Gastrocnemius medialis (tissue), 4 donors: Measurements from ENCODE around the gene PPM1E. TPM values are rescaled to one million over a fixed set of nuclear protein-coding genes. Genes with fewer than 3 reads are reported as not detected.
"Not testable (repeated sequence)": the region's sequence is repeated elsewhere in the genome, so short reads cannot be mapped to it uniquely, and the experiment has no call there.

Experiments
- ATAC-seq, 2 donors: fragments of 150-250 bp; one replicate each; pipeline ENCODE4 v1.9.1; 2016
- DNase-seq, 2 donors: peaks; one replicate each; pipeline ENCODE4 v3.0.0-alpha.2; 2019
- H3K27ac ChIP-seq, 4 donors: fragments of 200-600 bp; sonication (generic); 1 replicate in 1 of 4; 2 replicates in 3 of 4; pipeline ENCODE4 v1.5.1; 2016 to 2018; ENCODE audit warnings: mild to moderate bottlenecking in 2 of 4, moderate library complexity in 1 of 4
- H3K27me3 ChIP-seq, 3 donors: fragments of 200-600 bp; sonication (generic) in 2 of 3; 1 replicate in 1 of 3; 2 replicates in 2 of 3; pipeline versions ENCODE4 v1.5.1 to v1.6.0; 2016 to 2019; ENCODE audit warnings: mild to moderate bottlenecking in 1 of 3, moderate library complexity in 1 of 3
- H3K36me3 ChIP-seq, 2 donors: fragments of 200-600 bp; sonication (generic) in 1 of 2; one replicate each; pipeline ENCODE4 v1.5.1; 2017 to 2018
- H3K4me1 ChIP-seq, 2 donors: fragments of 200-600 bp; sonication (generic) in 1 of 2; one replicate each; pipeline ENCODE4 v1.5.1; 2016 to 2017; ENCODE audit warnings: mild to moderate bottlenecking in 2 of 2
- H3K4me3 ChIP-seq, 4 donors: fragments of 200-600 bp; sonication (generic) in 3 of 4; 1 replicate in 1 of 4; 2 replicates in 3 of 4; pipeline ENCODE4 v1.5.1; 2016 to 2019; ENCODE audit warnings: mild to moderate bottlenecking in 2 of 4
- H3K9me3 ChIP-seq, 3 donors: fragments of 200-600 bp; sonication (generic) in 2 of 3; 1 replicate in 1 of 3; 2 replicates in 2 of 3; pipeline ENCODE4 v1.5.1; 2016 to 2019
- CTCF ChIP-seq, 5 experiments: fragments of 450-650 bp in 3 of 5; fragments of 200-600 bp in 2 of 5; sonication (generic) in 2 of 5; IDR thresholded peaks in 4 of 5; conservative IDR thresholded peaks in 1 of 5; 1 replicate in 4 of 5; 2 replicates in 1 of 5; pipeline ENCODE4 v1.5.1; 2016 to 2019; ENCODE audit warnings: antibody characterized with exemption in 5 of 5, mild to moderate bottlenecking in 3 of 5, moderate library complexity in 3 of 5
- POLR2A ChIP-seq, 2 donors: fragments of 450-650 bp; IDR thresholded peaks; one replicate each; pipeline ENCODE4 v1.6.1; 2017; ENCODE audit warnings: antibody characterized with exemption in 2 of 2, mild to moderate bottlenecking in 2 of 2, moderate library complexity in 2 of 2
- in situ Hi-C, 4 donors: fragments of 200-750 bp; cut with MboI; loops; one replicate each; pipeline versions ENCODE4 v1.15.0 to v1.8.0; 2017; ENCODE audit warnings: low sequenced_read_pairs in 4 of 4
- intact Hi-C: fragments of 100-400 bp; cut with DNase I; formaldehyde crosslinking; loops from one replicate; pipeline ENCODE4 v1.15.1; 2023; ENCODE audit warnings: low total_unique reads
- total RNA-seq, 4 donors: library from RNA; depleted of rRNA; stranded (reverse); fragments of >200 nt; gene quantifications; one replicate each; pipeline versions ENCODE4 v1.1.0 to v1.2.3, GENCODE V29; 2016

The PPM1E gene
- total RNA-seq, 4 donors from 2014 or later: 0.04 to 0.07 TPM; not detected in 2

DNA sequence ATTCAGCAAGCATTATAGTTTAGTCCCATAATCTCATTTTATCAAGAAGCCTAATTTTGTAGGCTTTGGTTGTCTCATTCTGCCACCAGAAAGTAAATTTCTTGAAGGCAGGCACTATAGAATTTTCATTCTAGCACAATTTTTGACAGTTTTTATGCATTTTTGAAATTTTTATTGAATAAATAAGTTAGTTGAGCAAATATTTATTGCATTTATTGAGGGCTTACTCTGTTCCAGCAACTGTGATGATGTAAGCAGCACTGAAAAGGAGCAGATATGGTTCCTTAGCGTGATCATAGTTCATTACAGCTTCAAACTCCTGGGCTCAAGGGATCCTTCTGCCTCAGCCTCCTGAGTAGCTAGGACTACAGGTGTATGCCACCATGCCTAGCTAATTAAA lies 34.2 kb downstream of the PPM1E start:
- Histone ChIP-seq H3K4me1 (no peaks in the 10 kb centered on the region), H3K4me3 (no peak overlapping the region), H3K9me3 (no peaks in the 10 kb centered on the region), H3K27me3 (no peaks in the 10 kb centered on the region), H3K27ac (no peak overlapping the region), H3K36me3 (no peaks in the 10 kb centered on the region)
- TF ChIP-seq CTCF (IDR thresholded peaks at IDR 0.05 in 4 of 5, conservative IDR thresholded peaks at IDR 0.05 in 1 of 5) (no peak), POLR2A (IDR thresholded peaks at IDR 0.05) (no peak)
- ATAC-seq (no peak), DNase-seq (no peak)
- intact Hi-C loops: no loop called here
- in situ Hi-C loops: no loop called here

DNA sequence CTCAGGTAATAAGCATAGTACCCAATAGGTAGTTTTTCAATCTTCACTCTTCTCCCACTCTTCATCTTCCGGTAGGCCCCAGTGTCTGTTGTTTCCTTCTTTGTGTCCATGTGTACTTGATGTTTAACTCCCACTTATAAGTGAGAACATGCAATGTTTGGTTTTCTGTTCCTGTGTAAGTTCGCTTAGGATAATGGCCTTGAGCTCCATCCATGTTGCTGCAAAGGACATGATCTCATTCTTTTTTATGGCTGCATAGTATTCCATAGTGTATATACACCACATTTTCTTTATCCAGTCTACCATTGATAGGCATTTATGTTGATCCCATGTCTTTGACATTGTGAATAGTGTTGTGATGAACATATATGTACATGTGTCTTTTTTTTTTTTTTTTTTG lies 38.9 kb downstream of the PPM1E start:
- H3K9me3 ChIP-seq, H3K27me3 ChIP-seq, H3K4me3 ChIP-seq, H3K36me3 ChIP-seq, ATAC-seq, DNase-seq, in situ Hi-C loops, intact Hi-C loops, H3K27ac ChIP-seq, H3K4me1 ChIP-seq: not testable (repeated sequence)

DNA sequence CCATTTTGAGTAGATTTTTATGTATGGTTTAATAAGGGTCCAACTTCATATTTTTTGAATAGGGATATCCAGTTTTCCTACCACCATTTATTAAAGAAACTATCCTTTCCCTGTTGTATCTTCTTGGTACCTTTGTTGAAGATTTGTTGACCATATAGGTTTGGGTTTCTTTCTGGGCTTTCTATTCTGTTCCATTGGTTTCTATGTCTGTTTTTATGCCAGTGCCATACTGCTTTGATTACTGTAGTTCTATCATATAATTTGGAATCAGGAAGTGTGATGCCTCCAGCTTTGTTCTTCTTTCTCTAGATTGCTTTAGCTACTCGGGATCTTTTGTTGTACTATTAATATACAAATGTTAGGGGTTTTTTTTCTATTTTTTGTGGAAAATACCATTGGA lies 46.5 kb downstream of the PPM1E start:
- Histone ChIP-seq H3K9me3 (no peaks in the 10 kb centered on the region), H3K4me1 (no peaks in the 10 kb centered on the region), H3K4me3 (no peak overlapping the region), H3K27ac (no peak overlapping the region), H3K36me3 (no peaks in the 10 kb centered on the region), H3K27me3 (no peaks in the 10 kb centered on the region)
- intact Hi-C loops (no loop called here), in situ Hi-C loops (no loop called here)
- no peak for TF ChIP-seq POLR2A (IDR thresholded peaks at IDR 0.05)
- no peak for TF ChIP-seq CTCF (IDR thresholded peaks at IDR 0.05 in 4 of 5, conservative IDR thresholded peaks at IDR 0.05 in 1 of 5)
- ATAC-seq (no peak), DNase-seq (no peak)

GRCh38 chr17:58806046-58806445 lies 50.4 kb downstream of the PPM1E start:
- H3K4me1 ChIP-seq: no peaks in the 10 kb centered on the region
- H3K4me3 ChIP-seq: no peak overlapping the region
- TF ChIP-seq POLR2A (IDR thresholded peaks at IDR 0.05): no peak
- no peak for TF ChIP-seq CTCF (IDR thresholded peaks at IDR 0.05 in 4 of 5, conservative IDR thresholded peaks at IDR 0.05 in 1 of 5)
- no peak for DNase-seq
- no peak overlapping the region for H3K27ac ChIP-seq
- H3K27me3 ChIP-seq: no peaks in the 10 kb centered on the region
- intact Hi-C loops: no loop called here
- in situ Hi-C loops: no loop called here
- ATAC-seq: no peak
- H3K36me3 ChIP-seq: no peaks in the 10 kb centered on the region
- no peaks in the 10 kb centered on the region for H3K9me3 ChIP-seq

GRCh38 chr17:58808609-58809563 lies 53.2 kb downstream of the PPM1E start:
- intact Hi-C loops (no loop called here), in situ Hi-C loops (no loop called here)
- H3K4me1 ChIP-seq: no peaks in the 10 kb centered on the region
- TF ChIP-seq CTCF (IDR thresholded peaks at IDR 0.05 in 4 of 5, conservative IDR thresholded peaks at IDR 0.05 in 1 of 5): no peak
- TF ChIP-seq POLR2A (IDR thresholded peaks at IDR 0.05): no peak
- no peaks in the 10 kb centered on the region for H3K9me3 ChIP-seq
- DNase-seq: no peak
- no peaks in the 10 kb centered on the region for H3K27me3 ChIP-seq
- no peaks in the 10 kb centered on the region for H3K36me3 ChIP-seq
- ATAC-seq: no peak
- H3K27ac ChIP-seq: no peak overlapping the region
- H3K4me3 ChIP-seq: no peak overlapping the region
